GM13977 (cell line): ENCODE results near the gene SORL1.

ENCODE experiments used
- DNase-seq: peaks from one replicate; pipeline ENCODE4 v3.0.0; 2012; ENCODE audit warnings: low spot score
- CTCF ChIP-seq: IDR thresholded peaks from 2 replicates; pipeline ENCODE4 v1.5.1; 2012; ENCODE audit warnings: mild to moderate bottlenecking, control low read depth; ENCODE audit not compliant: insufficient read depth; ENCODE audit errors: extremely low read depth, missing control alignments
- in situ Hi-C: fragments of 300-500 bp; cut with MboI; formaldehyde crosslinking; loops from one replicate; pipeline ENCODE4 v1.12.0; 2022; ENCODE audit warnings: low sequenced_read_pairs, low pct_unique_long_range_greater_than_20kb, mixed read lengths, inconsistent platforms; ENCODE audit not compliant: unreplicated experiment

The SORL1 gene

GRCh38 chr11:121606354-121606753 is 154.2 kb downstream of the SORL1 start:
- in situ Hi-C loops: no loop called here
- no peak for DNase-seq
- no peak for TF ChIP-seq CTCF

GRCh38 chr11:121607341-121607740 is 155.2 kb downstream of the SORL1 start:
- no peak for DNase-seq
- TF ChIP-seq CTCF: no peak
- in situ Hi-C loops: no loop called here

- in situ Hi-C loops: no loop called here
- DNase-seq: no peak
- no peak for TF ChIP-seq CTCF
These were observed 156.5 kb downstream of the SORL1 start for GRCh38 chr11:121608545-121609098.

GRCh38 chr11:121610706-121611105 is 158.6 kb downstream of the SORL1 start:
- in situ Hi-C loops: no loop called here
- no peak for TF ChIP-seq CTCF
- no peak for DNase-seq

- no peak for TF ChIP-seq CTCF
- in situ Hi-C loops: no loop called here
- no peak for DNase-seq
These were observed 159.1 kb downstream of the SORL1 start for GRCh38 chr11:121611242-121611641.

- no peak for DNase-seq
- no peak for TF ChIP-seq CTCF
- in situ Hi-C loops: no loop called here
These were observed 161.6 kb downstream of the SORL1 start for GRCh38 chr11:121613724-121614123.
